Prostate gland (tissue), 2 donors: ENCODE results near the gene IQGAP3. TPM values are rescaled to one million over a fixed set of nuclear protein-coding genes. Genes with fewer than 3 reads are reported as not detected.

ENCODE experiments used
- DNase-seq: peaks from one replicate; pipeline ENCODE4 v3.0.0-alpha.2; 2019; ENCODE audit warnings: low spot score
- H3K27ac ChIP-seq, 2 donors: fragments of 200-600 bp; sonication (generic); 2 replicates each; pipeline ENCODE4 v1.5.1; 2017 to 2019
- H3K27me3 ChIP-seq: fragments of 200-600 bp; sonication (generic); replicated peaks from 2 replicates; pipeline ENCODE4 v1.5.1; 2019; ENCODE audit not compliant: insufficient read depth
- H3K36me3 ChIP-seq, 2 donors: fragments of 200-600 bp; sonication (generic); 1 replicate in 1 of 2; 2 replicates in 1 of 2; pipeline versions ENCODE4 v1.5.1 to v1.8.1; 2017 to 2019
- H3K4me1 ChIP-seq: fragments of 200-600 bp; sonication (generic); replicated peaks from 2 replicates; pipeline ENCODE4 v1.5.1; 2019
- H3K4me3 ChIP-seq, 2 donors: fragments of 200-600 bp; sonication (generic); 2 replicates each; pipeline ENCODE4 v1.5.1; 2017 to 2019
- H3K9me3 ChIP-seq: fragments of 200-600 bp; sonication (generic); 2 replicates; pipeline ENCODE4 v1.5.1; 2017
- CTCF ChIP-seq, 4 experiments: fragments of 200-600 bp in 2 of 4; fragments of 450-650 bp in 2 of 4; sonication (generic) in 2 of 4; IDR thresholded peaks; 1 replicate in 3 of 4; 2 replicates in 1 of 4; pipeline ENCODE4 v1.5.1; 2016 to 2019; ENCODE audit warnings: antibody characterized with exemption in 4 of 4, mild to moderate bottlenecking in 2 of 4, moderate library complexity in 2 of 4
- POLR2A ChIP-seq: fragments of 450-650 bp; IDR thresholded peaks from one replicate; pipeline ENCODE4 v1.6.1; 2016; ENCODE audit warnings: antibody characterized with exemption, mild to moderate bottlenecking
- POLR2AphosphoS5 ChIP-seq: sonication (generic); formaldehyde crosslinking; IDR thresholded peaks from one replicate; pipeline ENCODE4 v1.6.1; 2017; ENCODE audit warnings: antibody characterized with exemption
- WGBS: methylation state at CpG from one replicate; pipeline ENCODE4 v1.1.5; 2018; 5-methylcytosine and 5-hydroxymethylcytosine counted together
- intact Hi-C: fragments of 100-400 bp; cut with DNase I; formaldehyde crosslinking; loops from one replicate; pipeline ENCODE4 v1.14.2; 2022
- total RNA-seq, 2 donors: library from RNA; depleted of rRNA; stranded (reverse); fragments of >200 nt; gene quantifications; one replicate each; pipeline ENCODE4 v1.1.0, GENCODE V29; 2016

Gene IQGAP3
- total RNA-seq, 2 donors from 2014 or later: 1.5 to 3.0 TPM

DNA sequence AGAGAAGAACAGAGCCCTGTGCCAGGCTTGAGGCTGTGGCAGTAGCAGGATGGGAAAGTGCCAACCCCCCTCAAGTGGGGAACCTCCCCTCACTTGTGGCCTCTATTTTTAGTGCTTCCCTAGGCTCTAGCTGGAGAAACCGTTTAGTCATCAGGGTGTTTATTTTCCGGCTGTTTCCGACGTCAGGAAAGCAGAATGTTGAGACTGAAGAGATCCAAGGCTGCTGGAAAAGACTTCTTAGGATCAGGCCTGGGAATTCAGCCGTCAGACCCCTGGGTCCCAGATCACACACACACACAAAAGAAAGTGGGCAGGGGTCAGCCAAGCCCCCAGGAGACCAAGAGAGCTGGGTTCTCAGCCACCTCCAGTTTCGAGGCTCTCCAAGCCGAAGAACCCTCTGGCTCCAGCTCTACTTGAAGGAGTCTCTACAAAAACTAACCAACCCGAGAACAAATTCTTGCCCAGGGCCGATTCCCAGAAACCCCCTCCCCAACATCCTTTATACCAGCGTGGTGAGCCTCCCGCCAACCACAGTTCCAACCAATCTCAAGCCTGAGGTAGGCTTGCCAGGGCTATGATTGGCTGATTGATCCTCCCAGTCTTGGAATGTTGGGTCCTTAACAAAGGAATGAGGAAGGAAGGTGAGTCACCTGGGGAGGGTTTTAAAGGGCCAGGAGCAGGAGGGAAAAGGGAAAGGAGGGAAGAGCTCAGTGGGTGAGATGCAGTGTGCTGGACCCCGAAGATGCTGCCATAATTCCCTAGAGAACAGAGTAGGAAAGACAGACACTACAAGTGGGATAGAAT is 69.3 kb downstream of the IQGAP3 start:
- 24% methylated on average over 12 of the region's 12 CpGs for WGBS
- Histone ChIP-seq H3K4me1 (peaks cover 15% of the 10 kb centered on the region), H3K4me3 (no peak overlapping the region), H3K36me3 (no peaks in the 10 kb centered on the region), H3K9me3 (no peaks in the 10 kb centered on the region), H3K27ac (peak overlapping the region; percentile 99 to 100), H3K27me3 (no peaks in the 10 kb centered on the region)
- intact Hi-C loops: no loop called here
- DNase-seq: peak; percentile 66
- TF ChIP-seq POLR2A (peak; percentile 41), POLR2AphosphoS5 (peak; percentile 79), CTCF (IDR thresholded peaks at IDR 0.05) (no peak)

- no peak for DNase-seq
- Histone ChIP-seq H3K36me3 (no peaks in the 10 kb centered on the region), H3K4me1 (peaks cover 19% of the 10 kb centered on the region), H3K27me3 (no peaks in the 10 kb centered on the region), H3K27ac (peak overlapping the region; percentile 99 to 100), H3K4me3 (no peak overlapping the region), H3K9me3 (no peaks in the 10 kb centered on the region)
- WGBS: 47% methylated on average over 1 of the region's 1 CpG
- TF ChIP-seq POLR2A (no peak), CTCF (IDR thresholded peaks at IDR 0.05) (no peak), POLR2AphosphoS5 (no peak)
- intact Hi-C loops: no loop called here
Observed at GRCh38 chr1:156502391-156502893, 69.9 kb downstream of the IQGAP3 start.

- peak; percentile 96 for DNase-seq
- TF ChIP-seq POLR2AphosphoS5 (peak; percentile 83), CTCF (IDR thresholded peaks at IDR 0.05) (peak; percentile 46 to 76 (median 68)), POLR2A (peak; percentile 81)
- Histone ChIP-seq H3K4me3 (peak overlapping the region; percentile 87 to 88), H3K4me1 (peaks cover 29% of the 10 kb centered on the region), H3K36me3 (no peaks in the 10 kb centered on the region), H3K9me3 (no peaks in the 10 kb centered on the region), H3K27me3 (no peaks in the 10 kb centered on the region), H3K27ac (peak overlapping the region; percentile 99 to 100)
- 0% methylated on average over 35 of the region's 57 CpGs for WGBS
- intact Hi-C loops: loop anchor here (1.0 to 2.0 kb wide), 2 partner anchors 40 to 44 kb away; no protein-coding TSS in a partner anchor
Observed at GRCh38 chr1:156500793-156501506, 71.4 kb downstream of the IQGAP3 start.

GRCh38 chr1:156500543-156500792 is 71.9 kb downstream of the IQGAP3 start, which contains the start of gene MEF2D:
MEF2D (minus strand) TSS chr1:156500775; CDS start chr1:156483292, 17,483 bp downstream.
- Histone ChIP-seq H3K27ac (peak within 1 kb of the TSS; percentile 99 to 100), H3K4me1 (peaks cover 29% of the 10 kb centered on the region), H3K27me3 (no peaks in the 10 kb centered on the region), H3K9me3 (no peaks in the 10 kb centered on the region), H3K4me3 (peak within 1 kb of the TSS; percentile 87 to 88), H3K36me3 (no peaks in the 10 kb centered on the region)
- 0% methylated on average over 2 of the region's 27 CpGs for WGBS
- no peak for TF ChIP-seq CTCF (IDR thresholded peaks at IDR 0.05)
- no peak for TF ChIP-seq POLR2AphosphoS5
- TF ChIP-seq POLR2A: peak; percentile 80
- DNase-seq: no peak
- intact Hi-C loops: loop anchor here (1.0 to 2.0 kb wide), 2 partner anchors 39 to 44 kb away; no protein-coding TSS in a partner anchor
